ENCODE data around the gene MMP25. TPM values are rescaled to one million over a fixed set of nuclear protein-coding genes. Genes with fewer than 3 reads are reported as not detected.
A peak's percentile ranks its signal among the peaks of the same experiment; 100 is the strongest.

MMP25 gene
- total and polyA plus RNA-seq, 9 of the 15 experiments (the other 6 are each of a cell fraction or from before 2014, with no cell fraction given): 0.03 to 0.04 TPM; not detected in 7

DNA sequence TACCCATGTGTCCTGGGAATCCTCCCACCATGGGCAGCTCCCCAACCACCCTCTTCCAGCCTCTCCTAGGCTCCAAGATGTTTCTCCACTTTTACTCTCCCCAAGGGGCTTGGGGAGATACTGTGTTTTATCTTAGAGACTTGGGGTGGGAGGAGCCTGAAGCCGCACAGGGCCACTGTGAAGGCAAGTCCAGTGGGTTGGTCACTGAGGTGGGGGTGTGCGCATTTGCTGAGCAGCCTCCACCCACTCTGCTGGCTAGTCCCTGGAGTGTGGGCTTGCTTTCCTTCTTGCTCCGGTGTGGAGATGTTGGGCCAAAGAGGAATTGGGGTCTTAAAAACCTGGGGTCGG is 37.7 kb upstream of the MMP25 start (continued):
- TF ChIP-seq U2AF2 (optimal IDR thresholded peaks at IDR 0.05; ENCODE audit: low read depth, low read length): no peak
- TF ChIP-seq, protein P1, sequence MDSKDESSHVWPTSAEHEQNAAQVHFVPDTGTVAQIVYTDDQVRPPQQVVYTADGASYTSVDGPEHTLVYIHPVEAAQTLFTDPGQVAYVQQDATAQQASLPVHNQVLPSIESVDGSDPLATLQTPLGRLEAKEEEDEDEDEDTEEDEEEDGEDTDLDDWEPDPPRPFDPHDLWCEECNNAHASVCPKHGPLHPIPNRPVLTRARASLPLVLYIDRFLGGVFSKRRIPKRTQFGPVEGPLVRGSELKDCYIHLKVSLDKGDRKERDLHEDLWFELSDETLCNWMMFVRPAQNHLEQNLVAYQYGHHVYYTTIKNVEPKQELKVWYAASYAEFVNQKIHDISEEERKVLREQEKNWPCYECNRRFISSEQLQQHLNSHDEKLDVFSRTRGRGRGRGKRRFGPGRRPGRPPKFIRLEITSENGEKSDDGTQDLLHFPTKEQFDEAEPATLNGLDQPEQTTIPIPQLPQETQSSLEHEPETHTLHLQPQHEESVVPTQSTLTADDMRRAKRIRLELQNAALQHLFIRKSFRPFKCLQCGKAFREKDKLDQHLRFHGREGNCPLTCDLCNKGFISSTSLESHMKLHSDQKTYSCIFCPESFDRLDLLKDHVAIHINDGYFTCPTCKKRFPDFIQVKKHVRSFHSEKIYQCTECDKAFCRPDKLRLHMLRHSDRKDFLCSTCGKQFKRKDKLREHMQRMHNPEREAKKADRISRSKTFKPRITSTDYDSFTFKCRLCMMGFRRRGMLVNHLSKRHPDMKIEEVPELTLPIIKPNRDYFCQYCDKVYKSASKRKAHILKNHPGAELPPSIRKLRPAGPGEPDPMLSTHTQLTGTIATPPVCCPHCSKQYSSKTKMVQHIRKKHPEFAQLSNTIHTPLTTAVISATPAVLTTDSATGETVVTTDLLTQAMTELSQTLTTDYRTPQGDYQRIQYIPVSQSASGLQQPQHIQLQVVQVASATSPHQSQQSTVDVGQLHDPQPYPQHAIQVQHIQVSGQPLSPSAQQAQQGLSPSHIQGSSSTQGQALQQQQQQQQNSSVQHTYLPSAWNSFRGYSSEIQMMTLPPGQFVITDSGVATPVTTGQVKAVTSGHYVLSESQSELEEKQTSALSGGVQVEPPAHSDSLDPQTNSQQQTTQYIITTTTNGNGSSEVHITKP (IDR thresholded peaks at IDR 0.05; ENCODE audit: partially characterized antibody): peak; percentile 46
- TF ChIP-seq NONO (IDR thresholded peaks at IDR 0.05; ENCODE audit: low read depth in 2 of 2, low read length in 1 of 2): no peak
- TF ChIP-seq, protein P2, sequence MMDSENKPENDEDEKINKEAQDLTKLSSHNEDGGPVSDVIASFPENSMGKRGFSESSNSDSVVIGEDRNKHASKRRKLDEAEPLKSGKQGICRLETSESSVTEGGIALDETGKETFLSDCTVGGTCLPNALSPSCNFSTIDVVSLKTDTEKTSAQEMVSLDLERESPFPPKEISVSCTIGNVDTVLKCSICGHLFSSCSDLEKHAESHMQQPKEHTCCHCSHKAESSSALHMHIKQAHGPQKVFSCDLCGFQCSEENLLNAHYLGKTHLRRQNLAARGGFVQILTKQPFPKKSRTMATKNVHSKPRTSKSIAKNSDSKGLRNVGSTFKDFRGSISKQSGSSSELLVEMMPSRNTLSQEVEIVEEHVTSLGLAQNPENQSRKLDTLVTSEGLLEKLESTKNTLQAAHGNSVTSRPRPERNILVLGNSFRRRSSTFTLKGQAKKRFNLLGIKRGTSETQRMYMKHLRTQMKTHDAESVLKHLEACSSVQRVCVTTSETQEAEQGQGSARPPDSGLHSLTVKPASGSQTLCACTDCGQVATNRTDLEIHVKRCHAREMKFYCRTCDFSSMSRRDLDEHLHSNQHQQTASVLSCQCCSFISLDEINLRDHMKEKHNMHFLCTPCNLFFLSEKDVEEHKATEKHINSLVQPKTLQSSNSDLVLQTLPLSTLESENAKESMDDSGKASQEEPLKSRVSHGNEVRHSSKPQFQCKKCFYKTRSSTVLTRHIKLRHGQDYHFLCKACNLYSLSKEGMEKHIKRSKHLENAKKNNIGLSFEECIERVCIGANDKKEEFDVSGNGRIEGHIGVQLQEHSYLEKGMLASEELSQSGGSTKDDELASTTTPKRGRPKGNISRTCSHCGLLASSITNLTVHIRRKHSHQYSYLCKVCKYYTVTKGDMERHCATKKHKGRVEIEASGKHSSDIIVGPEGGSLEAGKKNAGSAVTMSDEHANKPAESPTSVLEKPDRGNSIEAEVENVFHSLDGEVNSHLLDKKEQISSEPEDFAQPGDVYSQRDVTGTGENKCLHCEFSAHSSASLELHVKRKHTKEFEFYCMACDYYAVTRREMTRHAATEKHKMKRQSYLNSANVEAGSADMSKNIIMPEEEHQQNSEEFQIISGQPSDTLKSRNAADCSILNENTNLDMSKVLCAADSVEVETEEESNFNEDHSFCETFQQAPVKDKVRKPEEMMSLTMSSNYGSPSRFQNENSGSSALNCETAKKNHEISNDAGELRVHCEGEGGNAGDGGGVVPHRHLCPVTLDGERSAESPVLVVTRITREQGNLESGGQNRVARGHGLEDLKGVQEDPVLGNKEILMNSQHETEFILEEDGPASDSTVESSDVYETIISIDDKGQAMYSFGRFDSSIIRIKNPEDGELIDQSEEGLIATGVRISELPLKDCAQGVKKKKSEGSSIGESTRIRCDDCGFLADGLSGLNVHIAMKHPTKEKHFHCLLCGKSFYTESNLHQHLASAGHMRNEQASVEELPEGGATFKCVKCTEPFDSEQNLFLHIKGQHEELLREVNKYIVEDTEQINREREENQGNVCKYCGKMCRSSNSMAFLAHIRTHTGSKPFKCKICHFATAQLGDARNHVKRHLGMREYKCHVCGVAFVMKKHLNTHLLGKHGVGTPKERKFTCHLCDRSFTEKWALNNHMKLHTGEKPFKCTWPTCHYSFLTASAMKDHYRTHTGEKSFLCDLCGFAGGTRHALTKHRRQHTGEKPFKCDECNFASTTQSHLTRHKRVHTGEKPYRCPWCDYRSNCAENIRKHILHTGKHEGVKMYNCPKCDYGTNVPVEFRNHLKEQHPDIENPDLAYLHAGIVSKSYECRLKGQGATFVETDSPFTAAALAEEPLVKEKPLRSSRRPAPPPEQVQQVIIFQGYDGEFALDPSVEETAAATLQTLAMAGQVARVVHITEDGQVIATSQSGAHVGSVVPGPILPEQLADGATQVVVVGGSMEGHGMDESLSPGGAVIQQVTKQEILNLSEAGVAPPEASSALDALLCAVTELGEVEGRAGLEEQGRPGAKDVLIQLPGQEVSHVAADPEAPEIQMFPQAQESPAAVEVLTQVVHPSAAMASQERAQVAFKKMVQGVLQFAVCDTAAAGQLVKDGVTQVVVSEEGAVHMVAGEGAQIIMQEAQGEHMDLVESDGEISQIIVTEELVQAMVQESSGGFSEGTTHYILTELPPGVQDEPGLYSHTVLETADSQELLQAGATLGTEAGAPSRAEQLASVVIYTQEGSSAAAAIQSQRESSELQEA (IDR thresholded peaks at IDR 0.05; ENCODE audit: low read depth): no peak
- TF ChIP-seq RB1 (IDR thresholded peaks at IDR 0.05; ENCODE audit: low read depth): no peak
- peak; percentile 10; the same call in 1 of the 2 replicates for TF ChIP-seq TCF3 (CRISPR knock-in tag; IDR thresholded peaks at IDR 0.05)
- no peak for TF ChIP-seq RBM25 (IDR thresholded peaks at IDR 0.05; ENCODE audit: low read depth, low read length, severe bottlenecking)
- TF ChIP-seq, protein P3, sequence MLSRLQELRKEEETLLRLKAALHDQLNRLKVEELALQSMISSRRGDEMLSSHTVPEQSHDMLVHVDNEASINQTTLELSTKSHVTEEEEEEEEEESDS (CRISPR knock-in tag; IDR thresholded peaks at IDR 0.05): no peak
- TF ChIP-seq HNRNPK (IDR thresholded peaks at IDR 0.05; ENCODE audit: low read depth, low read length, poor library complexity, severe bottlenecking): no peak
- no peak for TF ChIP-seq GATAD2A (IDR thresholded peaks at IDR 0.05)
- no peak for TF ChIP-seq SRSF1 (IDR thresholded peaks at IDR 0.05; ENCODE audit: low read depth, low read length)
- peak; percentile 64; the same call in 1 of the 2 replicates for TF ChIP-seq POLR2A (conservative IDR thresholded peaks at IDR 0.05)
- TF ChIP-seq FOXK2 (conservative IDR thresholded peaks at IDR 0.05 in 1 of 2, IDR thresholded peaks at IDR 0.05 in 1 of 2; ENCODE audit: low read depth in 2 of 2): no peak
- TF ChIP-seq JUNB (CRISPR knock-in tag; conservative IDR thresholded peaks at IDR 0.05): no peak
- no peak for TF ChIP-seq MEF2D (tag; conservative IDR thresholded peaks at IDR 0.05; ENCODE audit: low read depth)
- TF ChIP-seq MCM7 (IDR thresholded peaks at IDR 0.05): no peak
- no peak for TF ChIP-seq ZFP1 (CRISPR knock-in tag; IDR thresholded peaks at IDR 0.05)
- TF ChIP-seq, protein P4, sequence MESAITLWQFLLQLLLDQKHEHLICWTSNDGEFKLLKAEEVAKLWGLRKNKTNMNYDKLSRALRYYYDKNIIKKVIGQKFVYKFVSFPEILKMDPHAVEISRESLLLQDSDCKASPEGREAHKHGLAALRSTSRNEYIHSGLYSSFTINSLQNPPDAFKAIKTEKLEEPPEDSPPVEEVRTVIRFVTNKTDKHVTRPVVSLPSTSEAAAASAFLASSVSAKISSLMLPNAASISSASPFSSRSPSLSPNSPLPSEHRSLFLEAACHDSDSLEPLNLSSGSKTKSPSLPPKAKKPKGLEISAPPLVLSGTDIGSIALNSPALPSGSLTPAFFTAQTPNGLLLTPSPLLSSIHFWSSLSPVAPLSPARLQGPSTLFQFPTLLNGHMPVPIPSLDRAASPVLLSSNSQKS (CRISPR knock-in tag; IDR thresholded peaks at IDR 0.05): no peak

Data from K562 (cell line).